Middle frontal gyrus (tissue), 1 donor: Measurements from ENCODE around the gene GADD45A.

Experiments used
- DNase-seq: peaks from one replicate; pipeline ENCODE4 v3.0.0-alpha.2; 2015; ENCODE audit warnings: low spot score; ENCODE audit errors: extremely low spot score

The GADD45A gene

DNA sequence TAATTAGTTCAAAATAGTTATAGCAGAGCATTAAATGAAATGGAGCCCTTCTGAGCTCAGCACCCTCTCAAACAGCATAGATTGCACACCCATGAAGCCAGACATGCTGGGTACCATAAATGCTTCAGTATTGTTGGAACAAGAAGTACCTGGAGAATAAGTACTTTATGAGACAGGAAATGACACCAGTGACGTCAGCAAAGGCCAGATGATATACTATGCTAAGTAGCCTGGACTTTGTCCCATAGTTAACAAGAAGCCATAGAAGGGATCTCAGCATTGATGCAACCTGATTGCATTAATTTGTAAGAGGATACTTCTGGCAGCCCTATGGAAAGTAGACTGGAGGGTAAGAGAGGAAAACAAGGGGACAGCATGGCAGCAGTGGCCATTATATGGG, 16.3 kb upstream of the GADD45A start:
- DNase-seq: no peak

DNA sequence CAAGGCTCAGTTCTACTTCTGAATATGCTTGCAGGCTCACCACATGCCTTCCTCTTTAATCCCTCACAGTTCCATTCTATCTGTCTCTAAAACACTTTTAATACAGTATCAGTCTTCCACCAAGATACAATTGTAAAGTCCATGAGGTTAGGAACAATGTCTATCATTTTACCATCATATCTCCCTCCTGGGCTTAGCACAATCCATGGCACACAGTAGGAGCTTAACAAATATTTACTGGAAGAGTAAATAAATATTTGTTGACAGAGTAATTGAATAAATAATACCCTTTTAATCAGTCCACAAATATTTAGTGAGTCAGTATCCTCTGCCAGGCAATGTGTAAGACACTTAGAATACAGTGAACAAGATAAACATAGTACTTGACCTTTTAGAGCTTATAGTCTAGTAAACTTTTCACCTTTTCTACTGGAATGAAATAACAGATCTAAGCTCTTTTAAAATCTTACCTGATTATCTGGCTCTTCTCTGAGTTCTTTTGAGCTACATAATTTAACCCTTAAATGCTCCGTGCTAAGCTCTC, 12.7 kb upstream of the GADD45A start:
- no peak for DNase-seq

DNA sequence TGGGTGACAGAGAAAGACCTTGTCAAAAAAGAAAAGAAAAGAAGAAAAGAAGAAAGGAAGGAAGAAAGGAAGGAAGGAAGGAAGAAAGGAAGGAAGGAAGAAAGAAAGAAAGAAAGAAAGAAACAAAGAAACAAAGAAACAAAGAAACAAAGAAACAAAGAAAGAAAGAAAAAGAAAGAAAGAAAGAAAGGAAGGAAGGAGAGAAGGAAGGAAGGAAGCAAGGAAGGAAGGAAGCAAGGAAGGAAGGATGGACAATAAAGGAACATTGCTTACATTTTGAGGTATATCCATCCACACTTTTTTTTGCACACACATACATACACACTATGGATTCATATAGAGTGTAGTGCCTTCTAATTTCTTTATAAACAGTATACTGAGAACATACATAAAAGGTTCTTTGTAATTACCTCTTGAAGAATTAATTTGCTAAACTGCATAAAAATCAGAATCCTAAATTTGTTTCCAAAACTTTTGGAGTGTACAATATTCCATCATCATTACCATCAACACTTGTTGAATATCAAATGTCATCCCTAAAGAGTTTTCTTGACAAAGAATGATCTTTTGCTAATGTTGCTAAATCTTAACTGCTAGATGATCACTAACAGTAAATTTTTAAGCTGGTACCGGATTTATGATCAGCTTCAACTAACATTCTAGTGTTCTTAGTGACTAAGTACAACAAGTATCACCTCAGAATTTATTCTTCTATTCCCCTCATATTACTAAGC, 11.4 kb upstream of the GADD45A start:
- no peak for DNase-seq

DNA sequence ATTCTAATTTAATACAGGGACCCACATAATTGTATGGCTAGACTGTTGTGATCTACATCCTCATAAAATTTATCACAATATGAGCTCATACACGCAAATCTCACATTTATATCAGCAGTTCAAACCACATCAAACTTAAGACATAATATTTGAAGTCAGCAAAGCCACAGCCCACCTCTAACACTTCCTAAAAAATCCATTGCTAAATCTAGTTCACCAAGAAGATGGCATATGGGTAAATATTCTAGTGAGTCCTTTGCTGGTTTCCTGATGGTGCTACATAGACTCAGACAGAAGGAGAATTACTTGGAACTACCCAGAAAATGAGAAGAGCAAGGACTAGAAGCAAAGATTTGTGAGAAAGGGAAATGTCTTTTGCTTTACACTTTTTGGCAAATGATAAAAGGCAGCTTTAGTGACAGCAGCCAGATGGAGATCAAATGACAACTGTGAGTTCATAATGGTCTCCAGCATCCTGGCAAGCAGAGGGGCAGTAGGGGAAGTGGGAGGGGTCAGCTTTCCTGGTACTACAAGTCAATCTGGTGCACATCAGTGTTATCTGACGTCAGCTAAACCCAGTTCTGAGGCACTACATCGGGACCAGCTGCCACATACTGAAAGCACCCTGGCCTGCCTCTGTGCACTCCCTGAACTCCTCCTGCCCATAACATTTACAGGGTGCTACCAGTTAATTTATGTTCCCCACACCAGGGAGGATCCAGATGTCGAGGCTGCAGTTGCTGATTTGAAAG, 10.6 kb upstream of the GADD45A start:
- DNase-seq: no peak

DNA sequence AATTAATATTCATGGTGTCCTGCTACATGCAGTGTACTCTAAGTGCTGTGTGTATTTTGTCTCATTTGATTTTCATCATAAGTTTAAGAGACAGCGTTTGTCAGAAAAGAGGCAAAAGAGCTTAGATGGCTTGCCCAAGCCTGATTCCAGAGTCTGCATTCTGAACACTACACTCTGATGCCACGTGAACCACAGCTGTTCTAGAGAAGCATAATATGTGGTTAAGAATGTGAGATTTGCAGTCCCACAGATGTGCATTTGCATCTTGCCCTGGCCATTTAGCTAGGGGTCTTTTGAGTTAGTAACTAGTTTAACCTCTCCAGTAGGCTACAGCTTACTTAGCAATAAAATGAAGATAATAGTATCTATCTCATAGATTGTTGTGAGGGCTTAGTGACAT, 9.2 kb upstream of the GADD45A start:
- DNase-seq: no peak

DNA sequence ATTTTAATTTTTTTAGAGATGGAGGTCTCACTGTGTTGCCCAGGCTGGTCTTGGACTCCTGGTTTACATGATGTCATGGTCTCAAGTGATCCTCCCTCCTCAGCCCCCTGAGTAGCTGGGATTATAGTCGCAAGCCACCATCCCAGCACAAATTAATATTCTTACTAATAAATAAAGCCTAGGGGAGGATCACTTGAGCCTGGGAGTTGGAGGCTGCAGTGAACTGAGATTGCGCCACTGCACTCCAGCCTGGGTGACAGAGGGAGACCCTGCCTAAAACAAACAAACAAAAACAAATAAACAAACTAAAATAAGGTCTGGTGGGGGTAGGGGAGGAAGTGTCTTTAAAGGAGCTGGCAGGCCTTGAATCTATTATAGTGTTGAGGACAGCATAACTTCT, 8.7 kb upstream of the GADD45A start:
- no peak for DNase-seq

DNA sequence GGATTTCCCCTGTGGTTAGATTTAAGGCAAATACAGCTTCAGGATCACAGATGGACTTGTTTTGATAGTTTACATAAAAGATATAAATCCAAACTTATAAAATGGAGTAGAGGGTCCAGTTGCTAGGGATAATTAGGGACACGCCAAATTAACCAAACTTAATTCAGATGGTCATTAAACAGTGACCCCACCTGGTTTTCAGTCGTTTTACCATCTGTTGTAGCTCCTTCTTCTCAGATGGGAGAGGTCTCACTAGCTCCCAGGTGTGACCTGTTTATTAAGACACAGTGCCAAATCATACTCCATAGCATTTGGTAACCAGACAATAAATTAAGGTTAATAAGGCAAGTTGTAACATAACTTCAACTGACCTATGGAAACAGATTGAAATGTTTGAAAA, 8.1 kb upstream of the GADD45A start:
- DNase-seq: no peak

DNA sequence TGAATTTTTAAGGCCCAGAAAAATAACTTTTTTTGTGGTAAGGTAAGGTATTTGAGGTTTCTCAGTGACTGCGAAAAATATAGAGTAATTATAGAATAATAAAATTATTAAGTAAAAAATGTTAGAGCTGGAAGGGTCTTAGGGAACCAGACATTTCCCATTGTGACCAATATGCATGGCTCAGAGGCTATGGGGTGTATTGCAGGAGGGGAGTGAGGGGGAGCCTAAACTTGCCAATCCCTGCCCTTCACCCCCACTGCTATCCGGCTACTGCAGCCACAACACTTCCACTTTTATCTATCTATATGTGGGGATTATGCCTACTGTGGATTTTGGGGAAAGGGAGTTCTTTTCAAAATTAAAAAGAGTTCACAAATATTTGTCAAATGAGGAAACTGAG, 7.6 kb upstream of the GADD45A start:
- no peak for DNase-seq

DNA sequence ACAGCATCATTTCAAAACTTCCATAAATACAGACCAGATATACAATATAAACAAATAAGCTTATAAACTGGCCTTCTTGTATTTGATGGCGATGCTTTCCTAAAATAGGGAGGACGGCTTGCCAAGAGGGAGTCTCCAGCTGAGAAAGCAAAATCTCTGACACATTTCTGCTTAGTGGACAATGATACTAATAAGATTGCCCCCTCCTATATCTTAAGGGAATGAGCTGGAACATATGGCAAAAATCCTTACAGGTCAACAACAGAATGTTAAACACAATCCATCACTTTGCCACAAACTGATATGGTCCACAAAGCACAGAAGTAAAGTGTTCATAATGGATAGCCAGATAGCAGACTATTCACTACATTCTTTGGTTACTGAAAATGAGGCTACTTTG, 7.1 kb upstream of the GADD45A start:
- DNase-seq: no peak

DNA sequence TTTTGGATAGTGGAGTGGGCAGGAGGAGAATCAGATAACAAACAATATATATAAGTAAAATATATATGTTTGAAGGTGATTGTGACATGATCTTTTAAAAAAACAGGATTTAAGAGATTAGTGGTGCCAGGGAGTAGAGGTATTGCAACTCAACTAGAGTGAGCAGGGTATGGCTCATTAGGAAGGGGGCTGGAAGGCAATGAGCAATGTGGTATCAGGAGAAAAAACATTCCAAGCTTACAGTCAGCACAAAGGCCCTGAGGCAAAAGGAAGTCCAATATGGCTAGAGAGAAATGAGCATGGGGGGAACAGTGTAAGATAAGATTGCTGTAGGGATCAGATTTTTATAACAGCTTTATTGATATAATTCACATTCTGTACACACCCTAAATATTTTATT, 5.3 kb upstream of the GADD45A start:
- DNase-seq: no peak

DNA sequence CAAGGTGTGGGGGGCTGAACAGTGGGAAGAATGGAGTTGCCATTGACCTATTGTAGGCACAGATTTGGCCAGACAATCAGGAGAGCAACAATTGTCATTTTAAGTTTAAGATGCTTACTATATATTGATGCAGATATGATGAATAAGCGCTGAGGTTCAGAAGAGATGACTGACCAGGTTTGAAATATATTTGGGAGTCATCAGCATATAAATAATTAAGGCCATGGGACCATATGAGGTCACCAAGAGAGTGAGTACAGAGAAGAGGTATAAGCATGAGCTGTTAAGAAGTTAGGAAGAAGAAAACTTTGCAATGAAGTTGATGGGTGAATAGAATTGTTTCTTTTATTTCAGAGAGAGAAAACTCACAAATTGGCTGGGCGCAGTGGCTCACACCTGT, 4.5 kb upstream of the GADD45A start:
- DNase-seq: no peak

DNA sequence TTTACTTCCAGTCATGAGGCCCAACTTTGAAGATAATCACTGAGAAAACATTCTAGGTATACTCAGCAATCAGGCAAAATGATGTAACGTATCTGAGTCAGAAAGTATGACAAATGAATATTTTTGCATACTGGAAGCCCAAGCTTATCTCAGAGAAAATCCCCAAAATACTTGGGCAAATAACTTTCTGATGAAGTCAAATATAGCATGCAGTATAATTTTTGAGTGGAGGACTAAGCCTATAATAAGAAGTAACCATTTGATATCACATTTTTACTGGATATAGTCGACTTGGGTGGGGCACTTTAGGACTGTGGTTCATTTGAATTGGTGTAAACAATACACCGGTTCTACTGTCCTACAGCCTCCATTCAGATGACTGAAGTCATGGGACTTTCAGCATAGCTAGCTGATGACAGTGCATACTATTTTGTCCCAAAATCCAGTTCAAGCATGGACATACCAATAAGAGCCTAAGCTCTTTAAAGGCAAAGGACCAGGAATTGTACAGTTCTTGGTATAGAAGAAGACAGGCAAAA, 2.3 kb upstream of the GADD45A start:
- DNase-seq: no peak

DNA sequence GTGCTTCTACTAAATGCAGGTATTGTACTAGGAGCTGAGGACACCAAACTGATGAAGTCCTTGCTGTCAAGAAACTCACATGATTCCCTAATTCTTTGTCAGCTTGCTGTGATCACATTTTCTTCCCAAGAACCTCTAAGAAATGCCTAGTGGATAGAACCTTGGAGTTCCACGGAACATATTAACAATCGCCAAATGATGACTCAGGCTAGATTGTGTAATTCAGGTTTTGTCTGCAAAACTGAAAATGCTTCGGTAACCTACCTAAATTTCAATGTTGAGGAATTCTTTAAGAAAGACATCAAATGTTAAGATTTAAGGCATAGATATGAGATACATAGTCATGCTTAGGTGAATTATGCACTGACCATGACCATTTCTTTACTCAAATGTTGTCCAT, 1.7 kb upstream of the GADD45A start:
- DNase-seq: no peak

DNA sequence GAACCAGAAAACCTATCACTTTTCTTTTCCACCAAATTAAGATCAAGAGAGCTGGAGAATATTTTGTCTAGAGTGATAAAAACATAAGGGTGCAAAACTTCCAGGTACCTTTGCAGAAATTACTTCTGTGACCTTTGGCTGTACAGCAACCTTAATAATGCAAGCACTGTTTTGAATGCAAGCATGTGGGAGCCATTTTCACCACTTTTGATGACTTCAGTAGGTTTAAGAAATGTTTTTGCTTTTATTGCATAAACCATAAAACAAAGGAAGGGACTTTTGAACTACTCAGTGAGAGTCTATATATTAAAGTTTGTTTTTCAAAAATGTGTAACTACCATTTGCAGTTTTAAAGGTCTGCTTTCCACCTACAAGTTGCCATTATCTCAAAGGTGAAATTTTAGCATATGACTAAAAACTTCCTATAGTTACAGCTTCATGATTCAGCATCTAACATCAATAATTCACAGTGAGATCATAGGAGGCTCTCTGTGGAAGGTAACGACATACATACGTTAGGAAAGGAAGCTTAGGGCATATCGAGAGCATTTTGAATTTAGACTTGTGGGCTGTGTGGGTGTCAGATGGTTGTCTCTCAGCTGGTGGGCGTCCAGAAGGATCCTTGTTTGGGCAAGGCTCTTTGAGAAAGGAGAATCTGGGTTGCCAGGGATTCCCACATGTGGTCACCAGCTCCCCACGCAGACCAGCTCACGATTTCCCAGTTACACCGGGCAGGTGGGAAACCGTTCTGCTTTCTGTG, 1.1 kb upstream of the GADD45A start:
- DNase-seq: peak; percentile 18

DNA sequence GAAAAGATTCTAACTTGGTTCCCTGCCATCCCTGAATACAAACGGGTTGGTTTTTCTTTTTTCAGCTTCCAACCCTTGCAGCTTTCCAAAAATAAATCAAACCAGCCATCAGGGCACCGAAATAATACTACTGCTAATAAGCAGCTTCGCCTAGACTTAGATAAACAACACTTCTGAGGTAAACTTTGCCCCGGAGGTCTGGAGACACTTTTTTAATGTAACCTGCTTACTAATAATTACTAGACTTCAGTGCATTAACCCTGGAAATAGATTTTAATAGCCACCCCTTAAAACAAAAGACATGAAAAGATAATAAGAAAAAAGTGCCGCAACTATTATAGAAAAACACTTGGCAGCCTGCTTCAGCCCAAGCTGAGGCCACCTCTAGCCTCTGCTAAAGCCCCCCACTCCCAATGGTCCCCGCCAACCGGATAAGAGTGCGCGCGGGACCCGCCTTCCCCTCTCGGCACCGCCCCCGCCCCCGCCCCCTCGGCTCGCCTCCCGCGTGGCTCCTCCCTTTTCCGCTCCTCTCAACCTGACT, 405 bp upstream of the GADD45A start:
- no peak for DNase-seq

DNA sequence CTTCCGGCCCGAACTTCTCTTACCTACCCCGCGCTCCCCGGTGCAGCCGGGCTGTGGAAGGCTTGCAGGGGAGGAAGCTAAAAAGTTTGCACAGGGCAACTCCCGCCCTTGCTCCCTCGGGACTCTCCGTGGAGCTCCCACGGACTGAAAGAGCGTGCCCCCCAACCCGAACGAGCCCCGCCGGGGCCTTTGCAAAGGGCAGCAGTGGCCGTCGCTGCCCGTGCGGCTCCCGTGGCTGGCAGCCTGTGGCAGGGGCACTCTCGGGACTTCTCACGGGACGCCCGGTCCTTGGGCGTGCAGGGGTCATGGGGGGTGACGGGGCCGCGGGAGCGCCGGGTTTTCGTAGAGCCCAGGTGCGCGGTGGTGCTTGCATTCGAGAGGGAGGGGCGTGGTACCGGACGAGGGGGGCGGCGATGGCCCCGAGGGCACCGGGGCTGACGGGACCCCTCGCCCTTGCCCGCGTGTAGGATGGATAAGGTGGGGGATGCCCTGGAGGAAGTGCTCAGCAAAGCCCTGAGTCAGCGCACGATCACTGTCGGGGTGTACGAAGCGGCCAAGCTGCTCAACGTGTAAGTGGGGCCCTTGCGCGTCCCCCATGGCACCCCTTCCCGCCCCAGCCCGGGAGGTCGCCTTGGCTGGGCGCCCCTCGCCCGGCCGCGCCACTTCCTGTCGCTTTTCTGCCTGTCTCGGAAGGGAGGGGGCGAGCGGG, 711 bp downstream of the GADD45A start:
- no peak for DNase-seq

DNA sequence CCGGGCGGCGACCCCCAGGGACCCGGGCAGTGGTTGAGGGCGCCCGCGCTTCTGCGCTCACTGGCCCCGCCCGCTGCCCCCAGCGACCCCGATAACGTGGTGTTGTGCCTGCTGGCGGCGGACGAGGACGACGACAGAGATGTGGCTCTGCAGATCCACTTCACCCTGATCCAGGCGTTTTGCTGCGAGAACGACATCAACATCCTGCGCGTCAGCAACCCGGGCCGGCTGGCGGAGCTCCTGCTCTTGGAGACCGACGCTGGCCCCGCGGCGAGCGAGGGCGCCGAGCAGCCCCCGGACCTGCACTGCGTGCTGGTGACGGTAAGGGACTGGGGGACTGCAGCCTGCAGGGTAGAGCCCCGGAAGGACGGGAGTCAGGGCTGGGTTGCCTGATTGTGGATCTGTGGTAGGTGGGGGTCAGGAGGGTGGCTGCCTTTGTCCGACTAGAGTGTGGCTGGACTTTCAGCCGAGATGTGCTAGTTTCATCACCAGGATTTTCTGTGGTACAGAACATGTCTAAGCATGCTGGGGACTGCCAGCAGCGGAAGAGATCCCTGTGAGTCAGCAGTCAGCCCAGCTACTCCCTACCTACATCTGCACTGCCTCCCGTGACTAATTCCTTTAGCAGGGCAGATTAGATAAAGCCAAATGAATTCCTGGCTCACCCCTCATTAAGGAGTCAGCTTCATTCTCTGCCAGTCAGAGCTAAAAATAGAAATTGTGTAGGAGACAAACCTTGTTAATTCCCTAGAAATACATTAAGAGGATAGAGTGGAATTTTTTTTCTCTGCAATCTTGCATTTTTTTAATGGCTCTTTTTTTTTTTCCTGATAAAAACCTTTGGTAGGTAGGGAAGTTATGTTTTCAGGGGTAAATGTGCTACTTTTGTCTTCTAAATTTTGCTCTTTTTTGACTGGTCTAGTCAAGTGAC, 1.5 kb downstream of the GADD45A start:
- DNase-seq: no peak

DNA sequence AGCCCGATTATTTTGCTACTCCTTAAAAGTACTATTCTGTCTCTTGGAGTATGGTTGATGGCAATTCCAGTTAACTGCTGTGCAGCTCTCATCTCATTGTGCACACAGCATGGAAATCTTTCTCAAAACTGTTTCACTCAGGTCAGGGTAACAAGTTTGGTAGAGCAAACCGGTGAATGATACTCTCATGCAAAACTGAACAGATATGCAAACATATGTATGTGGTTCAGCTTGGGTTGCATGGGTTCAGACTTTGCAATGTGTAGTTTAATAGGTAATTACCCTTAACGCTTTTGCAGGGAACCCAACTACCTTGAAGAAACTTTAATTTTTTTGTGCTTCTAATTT, 2.2 kb downstream of the GADD45A start:
- DNase-seq: no peak

DNA sequence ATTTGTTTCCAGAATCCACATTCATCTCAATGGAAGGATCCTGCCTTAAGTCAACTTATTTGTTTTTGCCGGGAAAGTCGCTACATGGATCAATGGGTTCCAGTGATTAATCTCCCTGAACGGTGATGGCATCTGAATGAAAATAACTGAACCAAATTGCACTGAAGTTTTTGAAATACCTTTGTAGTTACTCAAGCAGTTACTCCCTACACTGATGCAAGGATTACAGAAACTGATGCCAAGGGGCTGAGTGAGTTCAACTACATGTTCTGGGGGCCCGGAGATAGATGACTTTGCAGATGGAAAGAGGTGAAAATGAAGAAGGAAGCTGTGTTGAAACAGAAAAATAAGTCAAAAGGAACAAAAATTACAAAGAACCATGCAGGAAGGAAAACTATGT, 2.6 kb downstream of the GADD45A start:
- no peak for DNase-seq
